Stimulated activated CD8-positive, alpha-beta memory T cell treated with anti-CD3 and anti-CD28 coated beads, Interleukin-15, amount 100 ng/mL, for 48 hours (primary cell): ENCODE data around the gene PDE6D.
"Not testable (repeated sequence)": the region's sequence is repeated elsewhere in the genome, so short reads cannot be mapped to it uniquely, and the experiment has no call there.

Experiments
- DNase-seq, 2 donors: peaks; one replicate each; pipeline ENCODE4 v3.0.0-alpha.2; 2020; ENCODE audit warnings: low read depth in 2 of 2

The PDE6D gene

GRCh38 chr2:231718799-231719198, 62.3 kb downstream of the PDE6D start:
- no peak for DNase-seq

- DNase-seq, result peak in 1 of 2 donors; percentile 26
These were observed 63.6 kb downstream of the PDE6D start for GRCh38 chr2:231717281-231718171.

- no peak for DNase-seq
These were observed 64.3 kb downstream of the PDE6D start for GRCh38 chr2:231716666-231717280.

GRCh38 chr2:231715988-231716616, 65.0 kb downstream of the PDE6D start:
- DNase-seq, result no peak

GRCh38 chr2:231715499-231715837, 65.6 kb downstream of the PDE6D start:
- DNase-seq, result no peak

GRCh38 chr2:231714639-231715498, 66.2 kb downstream of the PDE6D start:
- peak; percentile 56 to 65 for DNase-seq

GRCh38 chr2:231713730-231714638, 67.1 kb downstream of the PDE6D start:
- peak; percentile 73 to 81 for DNase-seq

- not testable (repeated sequence) for DNase-seq
These were observed 67.7 kb downstream of the PDE6D start for GRCh38 chr2:231713406-231713729.

- peak; percentile 18 to 49 for DNase-seq
These were observed 68.5 kb downstream of the PDE6D start for GRCh38 chr2:231712451-231713021.

GRCh38 chr2:231711677-231712450, 69.2 kb downstream of the PDE6D start:
- DNase-seq, result peak in 1 of 2 donors; percentile 11

GRCh38 chr2:231710799-231711676, 70.0 kb downstream of the PDE6D start:
- no peak for DNase-seq

- DNase-seq, result peak; percentile 75 to 76
These were observed 70.9 kb downstream of the PDE6D start for GRCh38 chr2:231709981-231710798.

GRCh38 chr2:231709636-231709980, 71.5 kb downstream of the PDE6D start:
- peak in 1 of 2 donors; percentile 6 for DNase-seq

GRCh38 chr2:231708773-231709635, 72.1 kb downstream of the PDE6D start:
- peak in 1 of 2 donors; percentile 37 for DNase-seq

- DNase-seq, result peak; percentile 100
These were observed 72.9 kb downstream of the PDE6D start, which contains the start of gene PTMA for GRCh38 chr2:231707927-231708772. PTMA (plus strand) TSS chr2:231708525; CDS start chr2:231708707, 182 bp downstream.

- DNase-seq, result peak in 1 of 2 donors; percentile 34
These were observed 73.5 kb downstream of the PDE6D start for GRCh38 chr2:231707625-231707926.
